GM10266 (cell line): ENCODE data around the gene MFSD11.
A peak's percentile ranks its signal among the peaks of the same experiment; 100 is the strongest.
"Not testable (repeated sequence)": the region's sequence is repeated elsewhere in the genome, so short reads cannot be mapped to it uniquely, and the experiment has no call there.

ENCODE experiments used
- DNase-seq: peaks from one replicate; pipeline ENCODE4 v3.0.0; 2012; ENCODE audit errors: extremely low spot score
- CTCF ChIP-seq: IDR thresholded peaks from 2 replicates; pipeline ENCODE4 v1.5.1; 2012; ENCODE audit warnings: mild to moderate bottlenecking, low read depth; ENCODE audit not compliant: control insufficient read depth, insufficient read depth; ENCODE audit errors: missing control alignments

MFSD11 gene

GRCh38 chr17:76696763-76697701 is 40.9 kb upstream of the MFSD11 start:
- peak; percentile 75 for DNase-seq

GRCh38 chr17:76697702-76698465 is 40.0 kb upstream of the MFSD11 start:
- DNase-seq, result no peak

More at GRCh38 chr17:76696763-76697701, 40.9 kb upstream of the MFSD11 start:
- TF ChIP-seq CTCF, result no peak

GRCh38 chr17:76698466-76698977 is 39.4 kb upstream of the MFSD11 start:
- DNase-seq, result not testable (repeated sequence)

More at GRCh38 chr17:76697702-76698465, 40.0 kb upstream of the MFSD11 start:
- TF ChIP-seq CTCF, result no peak

GRCh38 chr17:76700270-76700616 is 37.7 kb upstream of the MFSD11 start:
- TF ChIP-seq CTCF, result no peak
- no peak for DNase-seq

- TF ChIP-seq CTCF, result no peak
- no peak for DNase-seq
Observed at GRCh38 chr17:76700617-76701470, 37.1 kb upstream of the MFSD11 start.

- TF ChIP-seq CTCF, result no peak
- no peak for DNase-seq
Observed at GRCh38 chr17:76701471-76701967, 36.4 kb upstream of the MFSD11 start.

- TF ChIP-seq CTCF, result no peak
- DNase-seq, result no peak
Observed at GRCh38 chr17:76702076-76702475, 35.8 kb upstream of the MFSD11 start.
